ENCODE data around the gene UPF3A.

DNA sequence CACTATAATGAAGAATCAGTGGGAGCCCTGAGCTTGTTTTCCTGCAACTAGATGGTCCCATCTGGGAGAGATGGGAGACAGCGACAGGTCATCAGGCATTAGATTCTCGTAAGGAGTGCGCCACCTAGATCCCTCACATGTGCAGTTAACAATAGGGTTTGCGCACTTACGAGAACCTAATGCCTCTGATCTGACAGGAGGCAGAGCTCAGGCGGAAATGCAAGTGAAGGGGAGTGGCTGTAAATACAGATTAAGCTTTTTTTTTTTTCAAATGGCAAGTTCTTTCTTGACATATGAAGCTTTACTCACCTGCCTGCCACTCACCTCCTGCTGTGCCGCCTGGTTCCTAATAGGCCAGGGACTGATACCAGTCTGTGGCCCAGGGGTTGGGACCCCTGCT, 32.3 kb upstream of the UPF3A start:
- TF ChIP-seq, protein P1, sequence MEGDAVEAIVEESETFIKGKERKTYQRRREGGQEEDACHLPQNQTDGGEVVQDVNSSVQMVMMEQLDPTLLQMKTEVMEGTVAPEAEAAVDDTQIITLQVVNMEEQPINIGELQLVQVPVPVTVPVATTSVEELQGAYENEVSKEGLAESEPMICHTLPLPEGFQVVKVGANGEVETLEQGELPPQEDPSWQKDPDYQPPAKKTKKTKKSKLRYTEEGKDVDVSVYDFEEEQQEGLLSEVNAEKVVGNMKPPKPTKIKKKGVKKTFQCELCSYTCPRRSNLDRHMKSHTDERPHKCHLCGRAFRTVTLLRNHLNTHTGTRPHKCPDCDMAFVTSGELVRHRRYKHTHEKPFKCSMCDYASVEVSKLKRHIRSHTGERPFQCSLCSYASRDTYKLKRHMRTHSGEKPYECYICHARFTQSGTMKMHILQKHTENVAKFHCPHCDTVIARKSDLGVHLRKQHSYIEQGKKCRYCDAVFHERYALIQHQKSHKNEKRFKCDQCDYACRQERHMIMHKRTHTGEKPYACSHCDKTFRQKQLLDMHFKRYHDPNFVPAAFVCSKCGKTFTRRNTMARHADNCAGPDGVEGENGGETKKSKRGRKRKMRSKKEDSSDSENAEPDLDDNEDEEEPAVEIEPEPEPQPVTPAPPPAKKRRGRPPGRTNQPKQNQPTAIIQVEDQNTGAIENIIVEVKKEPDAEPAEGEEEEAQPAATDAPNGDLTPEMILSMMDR (conservative IDR thresholded peaks at IDR 0.05 in 1 of 2, IDR thresholded peaks at IDR 0.05 in 1 of 2; ENCODE audit: extremely low read depth in 1 of 2, insufficient read depth in 1 of 2, low read depth in 1 of 2, low read length in 2 of 2), result no peak
- TF ChIP-seq EZH2 (IDR thresholded peaks at IDR 0.05; ENCODE audit: borderline replicate concordance, low read length), result no peak

All from mammary epithelial cell (primary cell).